Peyer's patch (tissue), 4 donors: ENCODE measurements around the gene GPC3.

Experiments used
- POLR2A ChIP-seq, 2 donors: fragments of 450-650 bp; IDR thresholded peaks; one replicate each; pipeline ENCODE4 v1.5.1; 2017; ENCODE audit warnings: antibody characterized with exemption in 2 of 2, mild to moderate bottlenecking in 2 of 2, moderate library complexity in 2 of 2
- TF ChIP-seq, protein P1 (sequence below), 6 experiments: fragments of 450-650 bp in 4 of 6; fragments of 200-600 bp in 2 of 6; sonication (generic) in 1 of 6; IDR thresholded peaks; one replicate each; pipeline ENCODE4 v1.5.1; 2017 to 2019; ENCODE audit warnings: antibody characterized with exemption in 6 of 6, mild to moderate bottlenecking in 3 of 6, moderate library complexity in 1 of 6

DNA sequence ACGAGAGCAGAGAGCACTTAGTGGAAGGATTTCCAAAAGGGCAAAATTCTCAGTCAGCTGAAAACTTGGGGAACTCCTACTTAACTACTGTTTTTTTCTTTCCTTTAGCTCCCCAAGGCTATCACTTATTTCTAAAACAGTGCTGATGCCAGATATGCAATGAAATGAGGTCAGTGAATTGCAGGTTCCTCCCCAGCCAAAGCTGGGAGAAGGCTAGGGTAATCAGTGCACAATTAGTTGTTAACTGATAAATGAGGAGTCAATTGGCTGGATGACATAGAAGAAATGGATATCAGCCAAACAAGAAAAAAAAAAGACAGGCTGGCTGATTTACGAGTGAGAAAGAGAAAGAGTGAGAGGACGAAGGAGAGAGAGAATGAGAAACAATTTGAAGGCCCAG, 195.6 kb downstream of the GPC3 start:
- TF ChIP-seq, protein P1, sequence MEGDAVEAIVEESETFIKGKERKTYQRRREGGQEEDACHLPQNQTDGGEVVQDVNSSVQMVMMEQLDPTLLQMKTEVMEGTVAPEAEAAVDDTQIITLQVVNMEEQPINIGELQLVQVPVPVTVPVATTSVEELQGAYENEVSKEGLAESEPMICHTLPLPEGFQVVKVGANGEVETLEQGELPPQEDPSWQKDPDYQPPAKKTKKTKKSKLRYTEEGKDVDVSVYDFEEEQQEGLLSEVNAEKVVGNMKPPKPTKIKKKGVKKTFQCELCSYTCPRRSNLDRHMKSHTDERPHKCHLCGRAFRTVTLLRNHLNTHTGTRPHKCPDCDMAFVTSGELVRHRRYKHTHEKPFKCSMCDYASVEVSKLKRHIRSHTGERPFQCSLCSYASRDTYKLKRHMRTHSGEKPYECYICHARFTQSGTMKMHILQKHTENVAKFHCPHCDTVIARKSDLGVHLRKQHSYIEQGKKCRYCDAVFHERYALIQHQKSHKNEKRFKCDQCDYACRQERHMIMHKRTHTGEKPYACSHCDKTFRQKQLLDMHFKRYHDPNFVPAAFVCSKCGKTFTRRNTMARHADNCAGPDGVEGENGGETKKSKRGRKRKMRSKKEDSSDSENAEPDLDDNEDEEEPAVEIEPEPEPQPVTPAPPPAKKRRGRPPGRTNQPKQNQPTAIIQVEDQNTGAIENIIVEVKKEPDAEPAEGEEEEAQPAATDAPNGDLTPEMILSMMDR (IDR thresholded peaks at IDR 0.05): no peak
- TF ChIP-seq POLR2A (IDR thresholded peaks at IDR 0.05): no peak
